H54 (cell line): ENCODE data around the gene BABAM1.

Experiments
- DNase-seq: peaks from one replicate; pipeline ENCODE4 v3.0.0; 2011; ENCODE audit warnings: low spot score, mixed read lengths; ENCODE audit not compliant: insufficient read length
- FAIRE-seq: peaks from 3 replicates; lab custom pipeline; 2011; peaks lifted over from hg19 to GRCh38; lab: Jason Lieb, UNC
- POLR2A ChIP-seq: IDR thresholded peaks from 2 replicates; pipeline ENCODE4 v1.6.1; 2011; ENCODE audit warnings: low read depth, mild to moderate bottlenecking, low read length

The BABAM1 gene

GRCh38 chr19:17236811-17237543, 30.3 kb upstream of the BABAM1 start:
- TF ChIP-seq POLR2A, result no peak
- DNase-seq (no peak), FAIRE-seq (no peak)

GRCh38 chr19:17237747-17238706, 29.2 kb upstream of the BABAM1 start:
- FAIRE-seq (no peak), DNase-seq (no peak)
- TF ChIP-seq POLR2A, result no peak

GRCh38 chr19:17240062-17240752, 27.0 kb upstream of the BABAM1 start:
- DNase-seq, result no peak
- FAIRE-seq, result no peak
- no peak for TF ChIP-seq POLR2A

- DNase-seq, result no peak
- FAIRE-seq, result no peak
- TF ChIP-seq POLR2A, result no peak
These were observed 26.3 kb upstream of the BABAM1 start for GRCh38 chr19:17240826-17241399.

- FAIRE-seq (no peak), DNase-seq (no peak)
- no peak for TF ChIP-seq POLR2A
These were observed 24.6 kb upstream of the BABAM1 start for GRCh38 chr19:17242431-17243208.

GRCh38 chr19:17243211-17243829, 23.9 kb upstream of the BABAM1 start:
- DNase-seq (no peak), FAIRE-seq (no peak)
- TF ChIP-seq POLR2A, result no peak

GRCh38 chr19:17243830-17244617, 23.2 kb upstream of the BABAM1 start:
- peak; percentile 76 for DNase-seq
- no peak for FAIRE-seq

GRCh38 chr19:17244618-17245534, 22.4 kb upstream of the BABAM1 start:
- no peak for FAIRE-seq
- no peak for DNase-seq
- no peak for TF ChIP-seq POLR2A

More at GRCh38 chr19:17243830-17244617, 23.2 kb upstream of the BABAM1 start:
- TF ChIP-seq POLR2A, result 0 out of 2 replicates have a peak, but pooled peaks have one; percentile 5

GRCh38 chr19:17245535-17245984, 21.7 kb upstream of the BABAM1 start, which contains the start of gene NR2F6:
Gene NR2F6 (minus strand): TSS chr19:17245919. CDS start chr19:17245220, 699 bp downstream.
- FAIRE-seq (no peak), DNase-seq (no peak)
- peak; percentile 67 for TF ChIP-seq POLR2A

GRCh38 chr19:17246681-17247425, 20.4 kb upstream of the BABAM1 start:
- FAIRE-seq, result no peak
- no peak for DNase-seq

More at GRCh38 chr19:17246681-17247425, 20.4 kb upstream of the BABAM1 start:
- no peak for TF ChIP-seq POLR2A
